GM18526 (cell line): ENCODE measurements around the gene MEIS1.

Experiments
- POLR2A ChIP-seq: IDR thresholded peaks from 3 replicates; pipeline ENCODE4 v1.6.1; 2011; ENCODE audit not compliant: insufficient read length; ENCODE audit errors: extremely low read depth

The MEIS1 gene

DNA sequence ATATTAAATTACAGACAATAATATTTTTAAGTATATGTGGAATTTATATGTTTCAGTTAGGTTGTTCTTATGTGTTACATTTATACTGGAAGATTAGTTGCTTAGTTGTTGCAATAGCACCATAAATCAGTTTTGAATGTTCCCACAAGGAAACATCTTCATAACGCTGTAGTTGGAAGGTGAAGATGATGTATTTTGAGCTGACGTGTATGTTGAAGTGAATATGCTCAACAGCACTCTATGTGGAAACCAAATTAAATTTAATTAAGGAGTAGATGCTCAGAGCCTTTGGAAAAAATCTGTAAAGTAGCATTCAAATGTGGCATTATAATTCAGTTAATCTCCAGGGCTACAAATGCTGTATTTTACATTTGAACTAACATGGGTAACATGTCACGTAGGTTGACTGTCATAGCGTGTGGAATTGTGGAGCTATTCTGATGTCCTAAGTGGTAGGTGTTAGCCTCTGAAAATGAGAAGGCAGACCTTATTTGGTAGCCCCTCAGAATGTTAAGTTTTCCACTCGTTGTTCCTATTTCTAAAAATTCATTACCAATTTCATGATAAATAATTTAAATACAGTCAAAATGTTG is 88.5 kb downstream of the MEIS1 start:
- no peak for TF ChIP-seq POLR2A

DNA sequence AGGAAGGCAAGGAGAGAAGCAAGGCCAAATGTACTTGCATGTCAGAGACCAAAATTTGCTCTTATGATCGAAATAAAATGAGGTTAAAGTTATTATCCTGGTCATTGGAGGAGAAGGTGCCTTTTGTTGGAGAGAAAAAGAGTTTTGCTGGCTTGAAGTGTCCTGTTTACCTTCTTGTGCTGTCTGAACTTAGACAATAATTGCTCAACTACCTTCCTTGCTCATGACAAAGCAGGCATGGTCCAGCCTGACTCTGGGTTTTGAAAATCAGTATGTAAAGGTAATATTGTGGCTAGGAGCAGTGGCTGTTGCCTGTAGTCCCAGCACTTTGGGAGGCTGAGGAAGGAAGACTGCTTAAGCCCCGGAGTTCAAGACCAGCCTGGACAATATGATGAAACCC is 89.1 kb downstream of the MEIS1 start:
- TF ChIP-seq POLR2A, result no peak

DNA sequence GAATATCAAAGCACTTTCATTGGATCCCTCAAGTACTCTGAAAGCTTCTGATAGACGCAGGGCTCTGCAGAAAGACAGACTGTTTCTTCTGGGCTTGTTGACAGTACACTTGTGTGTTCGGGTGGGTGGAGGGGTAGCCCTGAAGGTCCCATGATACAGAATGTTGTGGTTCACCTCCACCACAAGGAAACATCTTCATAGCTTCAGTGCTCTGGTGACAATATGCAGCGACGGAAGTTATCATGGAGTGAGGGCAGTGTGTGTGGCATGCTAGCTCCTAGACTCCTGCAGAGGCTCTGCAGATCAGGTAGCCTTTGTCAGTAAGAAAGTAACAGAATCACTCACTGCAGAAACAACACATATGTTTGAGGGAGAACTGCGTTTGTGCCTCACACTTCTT is 90.7 kb downstream of the MEIS1 start:
- TF ChIP-seq POLR2A, result no peak

DNA sequence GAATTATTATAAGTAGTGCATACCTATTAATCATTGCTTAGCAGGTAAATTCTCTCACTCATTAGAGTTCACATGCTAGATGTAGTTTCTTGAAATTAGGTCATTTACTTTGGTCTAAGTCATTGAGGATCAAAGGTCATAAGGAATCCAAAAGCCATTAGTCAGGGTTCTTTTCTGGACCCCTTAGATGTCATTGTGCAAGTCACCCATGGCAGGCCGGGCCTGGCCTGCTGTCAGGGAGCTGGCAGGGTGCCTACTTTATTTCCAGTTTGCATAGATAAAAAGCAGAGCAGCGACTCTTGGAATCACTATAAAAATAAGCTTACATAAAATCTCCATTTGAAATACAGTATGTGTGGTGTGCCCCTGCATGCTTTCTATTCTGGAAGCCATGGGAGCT is 91.3 kb downstream of the MEIS1 start:
- no peak for TF ChIP-seq POLR2A

DNA sequence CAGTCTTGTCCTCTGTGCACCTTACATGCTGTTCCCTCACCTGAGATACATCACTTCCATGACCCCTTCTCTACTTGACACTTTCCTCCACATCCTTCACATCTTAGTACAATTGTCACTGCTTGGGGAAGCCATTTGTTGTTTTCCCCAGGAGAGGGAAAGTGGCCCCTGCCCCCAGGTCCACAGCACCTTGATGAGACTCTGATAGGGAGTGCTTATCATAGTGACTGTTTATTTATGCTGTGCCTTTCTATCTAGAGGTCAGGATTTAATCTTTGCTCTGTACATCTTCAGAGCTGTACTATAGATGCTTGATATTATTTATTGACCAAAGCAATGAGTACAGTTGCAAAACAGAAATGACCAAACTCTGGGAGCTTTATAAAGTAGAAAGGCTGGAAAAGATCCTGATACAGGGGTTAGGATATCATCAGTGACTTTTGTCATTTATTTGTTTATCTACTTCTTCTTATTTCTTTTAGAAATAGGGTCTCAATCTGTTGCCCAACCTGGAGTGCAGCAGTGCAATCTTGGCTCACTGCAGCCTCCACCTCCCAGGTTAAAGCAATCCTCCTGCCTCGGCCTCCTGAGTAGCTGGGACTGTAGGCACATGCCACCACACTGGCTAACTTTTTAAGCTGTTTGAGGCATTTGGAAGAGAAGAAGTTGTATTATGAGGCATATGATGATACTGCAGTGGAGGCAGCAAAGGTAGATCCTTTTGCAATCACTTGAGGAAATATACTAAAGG is 94.2 kb downstream of the MEIS1 start:
- TF ChIP-seq POLR2A, result no peak

DNA sequence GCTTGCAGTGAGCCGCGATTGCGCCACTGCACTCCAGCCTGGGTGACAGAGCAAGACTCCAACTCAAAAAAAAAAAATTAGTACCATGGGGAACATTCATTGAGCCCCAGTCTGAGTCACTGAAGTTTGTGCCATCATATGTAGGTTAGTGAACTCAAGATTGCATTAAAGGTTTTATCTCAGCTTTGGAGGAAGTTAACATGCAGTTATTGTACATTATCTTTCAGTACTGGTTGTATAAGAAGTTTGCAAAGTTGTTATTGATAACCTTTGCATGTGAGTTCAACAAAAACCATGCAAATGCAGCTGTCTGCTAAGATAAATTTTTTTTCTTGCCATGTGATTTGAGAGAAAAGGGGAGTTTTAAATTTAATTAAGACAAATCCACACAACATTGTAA is 95.7 kb downstream of the MEIS1 start:
- TF ChIP-seq POLR2A, result no peak

DNA sequence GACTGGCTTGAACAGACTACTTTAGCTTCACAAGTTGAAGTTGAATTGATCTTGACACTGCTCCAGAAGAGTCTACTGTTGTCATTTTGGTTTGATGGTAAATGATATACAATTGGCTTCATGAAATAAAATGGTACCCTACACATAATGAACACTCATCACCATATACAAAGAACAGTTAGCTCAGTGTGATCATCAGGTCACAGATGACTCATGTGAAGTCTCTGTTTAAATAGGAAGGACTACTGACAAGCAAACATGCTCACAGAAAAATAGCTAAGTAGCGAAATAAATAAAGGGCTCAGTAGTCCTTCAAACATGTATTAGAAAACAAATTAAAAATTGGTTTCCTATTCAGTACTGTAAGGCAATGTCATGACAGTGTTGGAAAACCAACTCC is 96.2 kb downstream of the MEIS1 start:
- TF ChIP-seq POLR2A, result no peak

DNA sequence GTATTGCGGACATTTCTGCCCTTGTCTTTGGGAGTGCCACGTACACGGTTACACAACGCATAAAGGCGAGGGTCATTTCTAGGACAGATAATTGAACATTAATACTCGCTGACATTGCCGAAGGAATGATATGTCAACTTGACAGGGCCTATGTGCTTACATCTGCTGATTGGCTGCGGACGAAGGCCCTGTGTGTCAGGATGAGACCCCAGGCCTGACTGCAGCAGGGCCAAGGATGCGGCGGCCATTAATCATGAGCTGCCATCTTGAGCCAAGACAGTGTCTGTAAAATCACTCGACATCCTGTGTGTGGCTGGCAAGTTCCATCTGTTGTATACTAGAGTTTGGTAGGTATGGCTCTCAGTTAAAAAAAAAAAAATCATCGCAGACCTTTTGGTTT is 96.6 kb downstream of the MEIS1 start:
- TF ChIP-seq POLR2A, result no peak

DNA sequence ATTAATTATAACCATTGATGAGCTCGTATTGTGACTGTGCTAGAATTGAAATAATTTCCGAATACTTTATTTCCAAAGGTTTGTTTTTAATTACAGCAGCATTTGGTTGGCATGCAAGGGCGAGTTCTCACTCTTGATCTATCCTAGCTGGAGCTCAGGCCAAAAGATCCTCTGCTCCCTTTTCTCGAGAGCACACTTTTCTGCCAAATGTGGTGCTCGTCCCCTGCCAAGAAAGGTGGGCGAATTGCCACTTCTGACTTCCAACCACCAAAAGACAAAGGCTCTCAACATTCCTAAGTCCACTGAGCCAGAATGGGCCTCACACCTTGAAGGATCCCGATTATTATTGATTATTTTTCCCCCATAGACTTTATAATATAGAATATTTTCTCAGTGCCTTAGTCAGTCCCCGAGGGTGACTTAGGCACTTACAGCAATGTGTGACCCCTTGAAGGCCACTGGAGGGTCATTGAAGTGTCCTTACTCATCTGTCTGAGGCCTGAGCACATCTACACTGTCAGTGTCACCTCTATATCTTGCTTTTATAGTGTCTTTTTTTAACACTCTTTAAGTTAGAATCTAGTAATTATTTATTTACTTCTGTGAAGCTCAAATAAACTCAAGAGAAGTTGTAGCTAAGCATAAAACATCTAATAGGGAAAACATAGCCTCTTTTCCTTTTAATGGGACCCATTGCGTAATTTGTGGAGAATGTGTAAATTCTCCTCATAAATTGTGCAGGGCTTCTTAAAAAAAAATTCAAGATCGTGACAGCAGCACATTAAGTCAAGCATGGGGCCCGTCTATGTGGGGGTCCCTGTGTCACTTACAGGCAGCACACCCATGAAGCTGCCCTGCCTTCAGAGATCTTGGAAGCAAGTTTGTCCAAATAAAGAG is 98.3 kb downstream of the MEIS1 start:
- no peak for TF ChIP-seq POLR2A

DNA sequence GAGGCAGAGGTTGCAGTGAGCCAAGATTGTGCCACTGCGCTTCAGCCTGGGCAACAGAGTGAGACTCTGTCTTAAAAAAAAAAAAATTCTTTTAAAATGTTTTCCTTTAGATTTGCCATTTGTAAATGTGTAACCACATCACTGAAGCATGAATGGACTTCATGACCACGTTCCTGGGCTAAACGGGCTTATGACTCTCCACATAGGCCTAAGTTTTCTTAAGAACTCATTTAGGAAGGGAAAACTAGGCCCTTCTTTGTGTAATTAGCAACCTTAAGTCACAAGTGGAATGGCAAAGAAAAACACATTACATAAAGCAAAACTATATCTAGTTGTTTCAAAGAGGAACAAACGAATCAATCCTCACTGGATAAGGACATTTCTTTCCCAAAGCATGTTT is 99.5 kb downstream of the MEIS1 start:
- TF ChIP-seq POLR2A, result no peak

DNA sequence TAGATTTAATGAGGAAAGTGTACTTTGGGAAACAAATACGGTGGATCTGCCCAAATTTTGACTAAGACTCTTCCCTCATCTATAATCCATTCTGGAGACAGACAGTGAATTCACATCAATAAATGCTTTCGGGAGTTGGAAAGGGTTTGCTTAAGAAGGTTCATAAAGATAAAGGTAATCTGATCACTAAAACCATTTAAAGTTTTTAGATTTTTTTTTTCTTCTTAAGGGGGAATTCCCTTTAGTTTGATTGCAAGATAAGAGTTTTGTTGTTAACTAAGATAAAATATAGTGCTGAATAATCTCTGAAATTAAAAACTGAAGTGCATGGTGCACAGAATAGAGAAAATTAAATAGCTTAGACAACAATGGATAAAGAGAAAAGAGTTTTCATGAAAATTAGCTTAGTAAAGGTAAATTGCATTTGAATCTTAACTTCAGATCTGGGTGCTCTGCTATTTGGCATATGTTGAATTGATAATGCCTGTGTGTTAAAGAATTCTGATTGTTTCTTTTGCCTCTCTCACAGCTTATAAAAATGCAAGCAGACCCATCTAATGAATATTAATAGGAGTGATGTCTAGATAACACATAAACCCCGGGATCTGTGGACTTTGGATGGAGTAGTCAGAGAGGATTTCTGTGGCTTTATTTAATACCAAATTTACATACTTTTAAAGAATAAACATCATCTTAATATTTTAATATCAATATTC is 100.8 kb downstream of the MEIS1 start:
- TF ChIP-seq POLR2A, result no peak

DNA sequence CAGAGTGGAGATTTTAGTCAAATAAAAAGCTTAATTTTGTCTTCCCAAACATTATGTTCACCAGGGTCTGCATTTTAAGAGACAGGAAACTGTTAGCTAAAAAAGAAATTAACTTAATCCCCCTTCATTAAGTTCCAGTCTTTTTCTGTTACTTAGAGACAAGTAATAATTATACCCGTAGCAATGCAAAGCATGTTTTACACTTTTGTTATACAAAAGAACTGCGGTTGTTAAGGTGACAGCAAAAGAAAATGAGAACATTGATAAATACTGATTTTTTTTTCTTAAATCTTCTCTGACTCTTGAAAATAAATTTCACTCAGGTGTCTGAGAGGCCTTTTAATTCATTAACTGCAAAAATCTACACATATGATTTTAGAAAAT is 101.4 kb downstream of the MEIS1 start:
- no peak for TF ChIP-seq POLR2A

DNA sequence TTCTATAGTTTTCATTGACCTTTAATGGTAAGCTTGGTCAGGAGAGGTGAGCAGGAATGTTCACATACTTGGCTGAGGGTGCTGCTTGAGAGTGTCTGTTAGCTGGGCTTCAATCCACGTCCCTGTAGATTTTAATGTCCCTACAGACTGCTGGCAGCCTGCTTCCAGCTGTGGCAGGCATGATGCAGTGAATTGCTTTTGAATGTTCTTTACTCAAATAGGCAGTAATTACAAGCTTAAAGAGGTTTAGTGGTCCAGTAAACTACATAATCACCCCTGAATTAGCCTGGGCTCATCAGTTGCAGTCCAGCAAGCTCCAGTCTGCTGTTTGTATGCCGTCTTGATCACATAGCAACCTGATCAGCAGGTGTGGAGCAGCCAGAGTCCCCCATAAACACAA is 102.1 kb downstream of the MEIS1 start:
- no peak for TF ChIP-seq POLR2A

DNA sequence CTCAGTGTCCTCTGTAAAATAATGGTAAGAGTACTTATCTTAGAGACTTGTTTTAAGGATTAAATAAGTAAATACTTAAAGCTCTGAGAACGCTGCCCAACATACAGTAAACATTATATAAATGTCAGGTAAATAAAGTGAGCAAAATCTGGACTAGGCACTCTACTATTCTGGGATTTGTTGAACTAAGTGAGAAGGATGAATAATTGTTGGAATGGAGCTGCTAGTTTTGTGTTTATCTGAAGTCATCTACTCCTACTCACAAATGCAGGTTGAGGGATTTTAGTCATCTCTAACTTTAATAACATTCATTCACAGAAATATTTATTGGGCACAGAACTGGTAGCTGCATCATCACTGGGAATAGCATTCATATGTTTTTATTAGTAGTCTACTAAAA is 103.4 kb downstream of the MEIS1 start:
- TF ChIP-seq POLR2A, result no peak

DNA sequence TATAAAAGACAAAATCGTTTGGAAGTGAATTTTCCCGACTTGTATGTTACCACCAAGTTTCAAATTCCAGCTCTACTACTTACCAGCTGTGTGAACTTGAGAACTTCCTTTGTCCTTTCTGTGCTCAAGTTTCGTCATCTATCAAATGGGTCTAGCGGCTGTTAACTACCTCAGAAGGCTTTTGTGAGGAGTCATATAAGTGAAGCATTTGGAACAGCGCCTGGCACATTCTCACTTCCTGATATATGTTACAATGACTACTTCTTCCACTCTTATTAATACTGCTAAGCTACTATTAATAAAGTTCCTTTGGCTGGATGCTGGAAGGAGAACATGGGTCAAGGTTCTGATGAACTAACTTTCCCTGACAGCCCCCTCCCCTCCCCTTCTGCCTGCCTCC is 104.5 kb downstream of the MEIS1 start:
- TF ChIP-seq POLR2A, result no peak
